ENCODE results near the gene KLK13.
A peak's percentile ranks its signal among the peaks of the same experiment; 100 is the strongest.

- TF ChIP-seq CTCF (IDR thresholded peaks at IDR 0.05; ENCODE audit: control extremely low read depth in 1 of 3, insufficient read depth in 1 of 3, low read depth in 1 of 3, low read length in 3 of 3) = peak in 1 of 3 experiments; percentile 23; a peak in 2 of 4 replicates
- TF ChIP-seq POLR2AphosphoS5 (IDR thresholded peaks at IDR 0.05; ENCODE audit: low read depth, low read length) = no peak
- TF ChIP-seq TEAD4 (IDR thresholded peaks at IDR 0.05; ENCODE audit: low read depth, low read length) = no peak
Observed at GRCh38 chr19:51036519-51036918, 28.4 kb downstream of the KLK13 start.
